Stimulated activated CD8-positive, alpha-beta memory T cell treated with anti-CD3 and anti-CD28 coated beads, Interleukin-15, amount 100 ng/mL, for 4 hours (primary cell): ENCODE measurements around the gene PCDHA1.
"Not testable (repeated sequence)": the region's sequence is repeated elsewhere in the genome, so short reads cannot be mapped to it uniquely, and the experiment has no call there.

Experiments used
- DNase-seq, 2 donors: peaks; one replicate each; pipeline ENCODE4 v3.0.0-alpha.2; 2020; ENCODE audit warnings: low read depth in 2 of 2

PCDHA1 gene

GRCh38 chr5:140808241-140808888 is 22.4 kb downstream of the PCDHA1 start:
- DNase-seq = not testable (repeated sequence)

GRCh38 chr5:140808889-140809291 is 22.9 kb downstream of the PCDHA1 start:
- no peak for DNase-seq

- no peak for DNase-seq
These were observed 35.7 kb downstream of the PCDHA1 start, which contains the start of gene PCDHA5 for GRCh38 chr5:140821375-140822280. Gene PCDHA5 (plus strand): TSS chr5:140821613.

GRCh38 chr5:140822281-140822629 is 36.3 kb downstream of the PCDHA1 start:
- no peak for DNase-seq

GRCh38 chr5:140822969-140823368 is 37.0 kb downstream of the PCDHA1 start:
- DNase-seq = not testable (repeated sequence)

GRCh38 chr5:140823475-140823874 is 37.5 kb downstream of the PCDHA1 start:
- DNase-seq = no peak

- DNase-seq = no peak
These were observed 41.9 kb downstream of the PCDHA1 start, which contains the start of gene PCDHA6 for GRCh38 chr5:140827704-140828361. Gene PCDHA6 (plus strand): TSS chr5:140827960. CDS start chr5:140828092, 132 bp downstream.

- no peak for DNase-seq
These were observed 42.4 kb downstream of the PCDHA1 start for GRCh38 chr5:140828362-140828737.

GRCh38 chr5:140829511-140830501 is 43.9 kb downstream of the PCDHA1 start:
- DNase-seq = not testable (repeated sequence)

GRCh38 chr5:140833993-140834392 is 48.1 kb downstream of the PCDHA1 start, which contains the start of gene PCDHA7:
Gene PCDHA7 (plus strand): TSS chr5:140834269. CDS start chr5:140834384, 115 bp downstream.
- DNase-seq = no peak

GRCh38 chr5:140834439-140835008 is 48.6 kb downstream of the PCDHA1 start:
- DNase-seq = not testable (repeated sequence)

- DNase-seq = no peak
These were observed 49.9 kb downstream of the PCDHA1 start for GRCh38 chr5:140835622-140836510.

GRCh38 chr5:140840978-140841962 is 55.3 kb downstream of the PCDHA1 start, which contains the start of gene PCDHA8:
Gene PCDHA8 (plus strand): TSS chr5:140841187. CDS start chr5:140841322, 135 bp downstream.
- no peak for DNase-seq

- DNase-seq = no peak
These were observed 57.1 kb downstream of the PCDHA1 start for GRCh38 chr5:140842798-140843733.

- DNase-seq = not testable (repeated sequence)
These were observed 62.5 kb downstream of the PCDHA1 start, which contains the start of gene PCDHA9 for GRCh38 chr5:140848139-140849102. Gene PCDHA9 (plus strand): TSS chr5:140848382. CDS start chr5:140848496, 114 bp downstream.
